GM12878 (cell line): ENCODE results near the gene MSANTD2. TPM values are rescaled to one million over a fixed set of nuclear protein-coding genes. Genes with fewer than 3 reads are reported as not detected.
A peak's percentile ranks its signal among the peaks of the same experiment; 100 is the strongest.

ENCODE experiments used
- CEBPZ ChIP-seq: fragments of 150-350 bp; IDR thresholded peaks from 2 replicates; pipeline ENCODE4 v1.6.1; 2016; ENCODE audit warnings: low read depth, low read length
- CHD2 ChIP-seq: IDR thresholded peaks from 2 replicates; pipeline ENCODE4 v1.6.1; 2011; ENCODE audit warnings: low read depth, low read length, improper control_type of control experiment, borderline replicate concordance
- MXI1 ChIP-seq: fragments of 150-350 bp; IDR thresholded peaks from 2 replicates; pipeline ENCODE4 v1.6.1; 2011; ENCODE audit warnings: low read depth, mild to moderate bottlenecking, inconsistent platforms, low read length, improper control_type of control experiment
- RCOR1 ChIP-seq: conservative IDR thresholded peaks from 2 replicates; pipeline ENCODE4 v1.6.1; 2012; ENCODE audit warnings: low read depth, low read length, improper control_type of control experiment
- WRNIP1 ChIP-seq: IDR thresholded peaks from 2 replicates; pipeline ENCODE4 v1.6.1; 2011; ENCODE audit warnings: low read depth, low read length, improper control_type of control experiment, borderline replicate concordance
- ZNF207 ChIP-seq: fragments of 450-650 bp; IDR thresholded peaks from 2 replicates; pipeline ENCODE4 v1.6.1; 2014; ENCODE audit warnings: antibody characterized with exemption, mild to moderate bottlenecking, borderline replicate concordance
- polyA plus RNA-seq, 11 experiments: library from polyadenylated mRNA; depleted of rRNA in 4 of 11; unstranded in 6 of 11; stranded (reverse) in 5 of 11; fragments of >200 nt; fragmentation: Nextera tagmentation in 4 of 11; fragmentation: Illumina TruSeq in 1 of 11; extraction: Ambion mirVana in 4 of 11; extraction: Trizol in 1 of 11; gene quantifications; 1 replicate in 1 of 11; 2 replicates in 10 of 11; pipeline versions ENCODE4 v1.2.1 to v1.2.3, GENCODE V29; 2011 to 2016; ENCODE audit warnings: inconsistent platforms in 2 of 11, missing spikeins in 2 of 11, low read depth in 1 of 11
- total RNA-seq, 4 experiments: library from RNA; depleted of rRNA in 3 of 4; stranded (reverse); fragments of >200 nt in 3 of 4; fragmentation: Illumina TruSeq in 1 of 4; extraction: Trizol in 1 of 4; gene quantifications; 2 replicates each; pipeline versions ENCODE4 v1.2.1 to v1.2.3, GENCODE V29; 2013 to 2021

MSANTD2 gene
- total and polyA plus RNA-seq, 10 of the 15 experiments (the other 5 are each of a cell fraction or from before 2014, with no cell fraction given), result 3.0 to 12.4 (median 8.0) TPM

- TF ChIP-seq CEBPZ, result no peak
- TF ChIP-seq ZNF207, result no peak
- no peak for TF ChIP-seq WRNIP1
- TF ChIP-seq RCOR1, result no peak
- no peak for TF ChIP-seq MXI1
- peak; percentile 46; the same call in 1 of the 2 replicates for TF ChIP-seq CHD2
Observed at GRCh38 chr11:124746621-124747243, 53.5 kb downstream of the MSANTD2 start (continued).
